C4-2B (cell line): ENCODE results near the gene CLSTN2.

Source experiments
- H3K27ac ChIP-seq: fragments of 450-650 bp; 2 replicates; pipeline ENCODE4 v1.5.1; 2017
- CTCF ChIP-seq: fragments of 450-650 bp; conservative IDR thresholded peaks from 2 replicates; pipeline ENCODE4 v1.5.1; 2017; ENCODE audit warnings: mild to moderate bottlenecking
- ZFX ChIP-seq: fragments of 450-650 bp; IDR thresholded peaks from 2 replicates; pipeline ENCODE4 v1.6.1; 2017

CLSTN2 gene

GRCh38 chr3:140007911-140008869, 73.2 kb downstream of the CLSTN2 start:
- TF ChIP-seq ZFX (no peak), CTCF (no peak)
- H3K27ac ChIP-seq: no peak overlapping the region

- no peak overlapping the region for H3K27ac ChIP-seq
- TF ChIP-seq CTCF: no peak
- no peak for TF ChIP-seq ZFX
Observed at GRCh38 chr3:140010391-140010790, 75.4 kb downstream of the CLSTN2 start.

GRCh38 chr3:140011086-140011485, 76.1 kb downstream of the CLSTN2 start:
- TF ChIP-seq CTCF: no peak
- no peak for TF ChIP-seq ZFX
- H3K27ac ChIP-seq: no peak overlapping the region

- no peak overlapping the region for H3K27ac ChIP-seq
- TF ChIP-seq CTCF (no peak), ZFX (no peak)
Observed at GRCh38 chr3:140011611-140012277, 76.8 kb downstream of the CLSTN2 start.

GRCh38 chr3:140013220-140013619, 78.2 kb downstream of the CLSTN2 start:
- no peak for TF ChIP-seq CTCF
- no peak for TF ChIP-seq ZFX
- no peak overlapping the region for H3K27ac ChIP-seq

GRCh38 chr3:140014831-140015495, 80.0 kb downstream of the CLSTN2 start:
- peak overlapping the region; percentile 21; the same call in 1 of the 2 replicates for H3K27ac ChIP-seq
- TF ChIP-seq ZFX: no peak
- no peak for TF ChIP-seq CTCF

GRCh38 chr3:140015741-140016140, 80.8 kb downstream of the CLSTN2 start:
- H3K27ac ChIP-seq: peak overlapping the region; percentile 21; the same call in 1 of the 2 replicates
- TF ChIP-seq ZFX: no peak
- TF ChIP-seq CTCF: no peak
